Suprapubic skin (tissue), 4 donors: ENCODE data around the gene EPS8. TPM values are rescaled to one million over a fixed set of nuclear protein-coding genes. Genes with fewer than 3 reads are reported as not detected.

Experiments
- DNase-seq, 2 donors: peaks; one replicate each; pipeline ENCODE4 v3.0.0-alpha.2; 2019; ENCODE audit warnings: low spot score in 2 of 2
- H3K27ac ChIP-seq: fragments of 200-600 bp; sonication (generic); one replicate; pipeline ENCODE4 v1.5.1; 2019
- H3K27me3 ChIP-seq: fragments of 200-600 bp; sonication (generic); one replicate; pipeline ENCODE4 v1.5.1; 2019
- H3K36me3 ChIP-seq: fragments of 200-600 bp; sonication (generic); one replicate; pipeline ENCODE4 v1.5.1; 2019
- H3K4me1 ChIP-seq: fragments of 200-600 bp; sonication (generic); one replicate; pipeline ENCODE4 v1.5.1; 2019
- H3K4me3 ChIP-seq: fragments of 200-600 bp; sonication (generic); one replicate; pipeline ENCODE4 v1.5.1; 2019; ENCODE audit warnings: mild to moderate bottlenecking
- H3K9me3 ChIP-seq: fragments of 200-600 bp; sonication (generic); one replicate; pipeline ENCODE4 v1.5.1; 2019
- EP300 ChIP-seq: sonication (generic); formaldehyde crosslinking; IDR thresholded peaks from one replicate; pipeline ENCODE4 v1.6.1; 2017; ENCODE audit warnings: antibody characterized with exemption
- POLR2A ChIP-seq, 2 donors: fragments of 450-650 bp; IDR thresholded peaks; one replicate each; pipeline ENCODE4 v1.6.1; 2017; ENCODE audit warnings: antibody characterized with exemption in 2 of 2, mild to moderate bottlenecking in 2 of 2, moderate library complexity in 2 of 2
- POLR2AphosphoS5 ChIP-seq, 3 donors: sonication (generic); formaldehyde crosslinking; IDR thresholded peaks; one replicate each; pipeline ENCODE4 v1.6.1; 2017; ENCODE audit warnings: antibody characterized with exemption in 3 of 3
- WGBS: methylation state at CpG from one replicate; pipeline ENCODE4 v1.1.5; 2018; 5-methylcytosine and 5-hydroxymethylcytosine counted together
- total RNA-seq, 4 donors: library from RNA; depleted of rRNA; stranded (reverse); fragments of >200 nt; gene quantifications; one replicate each; pipeline ENCODE4 v1.1.0, GENCODE V29; 2016
- TF ChIP-seq, protein P1 (sequence below), 2 donors: fragments of 200-600 bp in 1 of 2; fragments of 450-650 bp in 1 of 2; sonication (generic) in 1 of 2; IDR thresholded peaks; one replicate each; pipeline ENCODE4 v1.5.1; 2016 to 2019; ENCODE audit warnings: antibody characterized with exemption in 2 of 2, mild to moderate bottlenecking in 1 of 2, moderate library complexity in 1 of 2

EPS8 gene
- total RNA-seq, 4 donors from 2014 or later = 15.7 to 38.8 (median 27.3) TPM

DNA sequence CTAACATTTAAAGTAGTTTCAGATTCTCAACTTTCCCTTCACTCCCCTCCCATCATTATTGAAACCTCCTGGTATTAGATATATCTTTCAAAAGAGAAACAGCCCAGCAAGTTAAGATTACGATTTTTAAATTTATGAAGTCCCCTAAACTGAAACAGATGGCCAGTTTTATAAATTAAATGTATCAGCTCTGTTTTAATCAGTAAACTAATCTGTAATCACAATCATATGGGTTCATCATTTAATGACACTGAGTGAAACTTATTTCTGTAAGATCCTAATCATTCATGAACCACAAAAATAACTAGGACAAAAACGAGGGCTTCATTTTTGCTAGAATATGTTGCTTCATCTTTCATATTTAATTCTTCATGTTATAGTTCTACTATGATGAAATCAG, 137.8 kb downstream of the EPS8 start:
- Histone ChIP-seq H3K36me3 (peaks cover 32% of the 10 kb centered on the region), H3K27me3 (no peaks in the 10 kb centered on the region), H3K27ac (no peak overlapping the region), H3K9me3 (no peaks in the 10 kb centered on the region), H3K4me3 (no peak overlapping the region), H3K4me1 (no peaks in the 10 kb centered on the region)
- DNase-seq = no peak
- TF ChIP-seq POLR2A (IDR thresholded peaks at IDR 0.05) = no peak
- TF ChIP-seq, protein P1, sequence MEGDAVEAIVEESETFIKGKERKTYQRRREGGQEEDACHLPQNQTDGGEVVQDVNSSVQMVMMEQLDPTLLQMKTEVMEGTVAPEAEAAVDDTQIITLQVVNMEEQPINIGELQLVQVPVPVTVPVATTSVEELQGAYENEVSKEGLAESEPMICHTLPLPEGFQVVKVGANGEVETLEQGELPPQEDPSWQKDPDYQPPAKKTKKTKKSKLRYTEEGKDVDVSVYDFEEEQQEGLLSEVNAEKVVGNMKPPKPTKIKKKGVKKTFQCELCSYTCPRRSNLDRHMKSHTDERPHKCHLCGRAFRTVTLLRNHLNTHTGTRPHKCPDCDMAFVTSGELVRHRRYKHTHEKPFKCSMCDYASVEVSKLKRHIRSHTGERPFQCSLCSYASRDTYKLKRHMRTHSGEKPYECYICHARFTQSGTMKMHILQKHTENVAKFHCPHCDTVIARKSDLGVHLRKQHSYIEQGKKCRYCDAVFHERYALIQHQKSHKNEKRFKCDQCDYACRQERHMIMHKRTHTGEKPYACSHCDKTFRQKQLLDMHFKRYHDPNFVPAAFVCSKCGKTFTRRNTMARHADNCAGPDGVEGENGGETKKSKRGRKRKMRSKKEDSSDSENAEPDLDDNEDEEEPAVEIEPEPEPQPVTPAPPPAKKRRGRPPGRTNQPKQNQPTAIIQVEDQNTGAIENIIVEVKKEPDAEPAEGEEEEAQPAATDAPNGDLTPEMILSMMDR (IDR thresholded peaks at IDR 0.05) = no peak
- no peak for TF ChIP-seq EP300
- TF ChIP-seq POLR2AphosphoS5 (IDR thresholded peaks at IDR 0.05) = no peak
- 64% methylated on average over 2 of the region's 2 CpGs for WGBS

DNA sequence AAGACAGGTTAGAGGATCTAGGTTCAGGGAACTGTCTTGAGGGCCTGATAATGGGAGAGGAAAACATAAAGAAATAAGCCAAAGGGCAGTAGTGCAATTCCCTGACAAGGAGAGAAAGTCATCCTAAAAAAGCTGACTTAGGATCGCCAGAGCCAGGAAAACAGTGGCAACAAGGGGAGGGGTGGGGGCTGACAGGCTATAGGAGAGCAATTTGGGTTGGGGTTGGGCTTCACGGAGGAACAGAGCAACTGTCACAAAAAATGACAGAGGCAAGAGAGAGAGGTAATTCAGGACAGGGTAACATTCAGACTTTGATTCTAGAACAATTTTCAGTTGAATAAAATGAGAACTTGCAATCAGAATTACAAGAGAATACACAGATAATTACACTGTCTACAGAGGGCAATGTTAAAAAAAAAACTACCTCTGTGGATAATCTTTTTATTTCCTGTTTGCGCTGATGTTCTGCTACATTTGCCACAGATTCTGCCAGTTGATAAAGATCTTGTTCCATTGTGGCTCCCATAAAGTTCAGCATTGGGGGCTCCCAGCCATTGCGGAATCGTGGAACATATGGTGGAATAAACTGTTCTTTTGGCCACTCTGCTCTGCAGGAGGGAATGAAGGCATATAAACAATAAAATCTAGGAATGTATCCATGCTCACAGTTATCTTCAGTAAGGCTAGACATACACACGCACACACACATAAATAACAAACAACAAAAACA, 138.6 kb downstream of the EPS8 start:
- 70% methylated on average over 6 of the region's 6 CpGs for WGBS
- no peaks in the 10 kb centered on the region for H3K4me1 ChIP-seq
- peaks cover 27% of the 10 kb centered on the region for H3K36me3 ChIP-seq
- no peaks in the 10 kb centered on the region for H3K9me3 ChIP-seq
- no peak for DNase-seq
- TF ChIP-seq EP300 = no peak
- TF ChIP-seq, protein P1 (IDR thresholded peaks at IDR 0.05) = no peak
- TF ChIP-seq POLR2A (IDR thresholded peaks at IDR 0.05) = no peak
- no peaks in the 10 kb centered on the region for H3K27me3 ChIP-seq
- H3K4me3 ChIP-seq = no peak overlapping the region
- H3K27ac ChIP-seq = no peak overlapping the region

DNA sequence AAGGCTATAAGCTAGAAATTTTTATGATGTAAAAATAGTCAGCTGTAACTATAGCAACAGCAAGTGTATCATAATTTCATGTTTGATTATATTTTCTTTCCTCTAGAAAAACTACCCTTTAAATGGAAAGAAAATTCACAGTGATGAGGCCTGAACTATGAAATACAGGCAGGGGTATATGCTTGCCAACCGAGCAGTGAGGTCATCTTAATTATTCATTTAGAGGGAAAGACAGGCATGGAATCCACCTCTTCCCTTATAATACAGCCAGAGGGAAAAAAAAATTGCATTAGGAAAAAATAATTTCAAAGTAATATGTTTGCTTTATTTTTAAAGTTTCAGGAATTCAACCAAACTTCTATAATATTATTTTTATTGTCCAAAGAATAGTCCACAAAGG, 139.8 kb downstream of the EPS8 start:
- Histone ChIP-seq H3K9me3 (no peaks in the 10 kb centered on the region), H3K36me3 (peaks cover 24% of the 10 kb centered on the region), H3K27ac (no peak overlapping the region), H3K4me3 (no peak overlapping the region), H3K27me3 (no peaks in the 10 kb centered on the region), H3K4me1 (no peaks in the 10 kb centered on the region)
- DNase-seq = no peak
- TF ChIP-seq POLR2A (IDR thresholded peaks at IDR 0.05) = no peak
- no peak for TF ChIP-seq EP300
- TF ChIP-seq POLR2AphosphoS5 (IDR thresholded peaks at IDR 0.05) = no peak
- TF ChIP-seq, protein P1 (IDR thresholded peaks at IDR 0.05) = no peak
- 62% methylated on average over 1 of the region's 1 CpG for WGBS

DNA sequence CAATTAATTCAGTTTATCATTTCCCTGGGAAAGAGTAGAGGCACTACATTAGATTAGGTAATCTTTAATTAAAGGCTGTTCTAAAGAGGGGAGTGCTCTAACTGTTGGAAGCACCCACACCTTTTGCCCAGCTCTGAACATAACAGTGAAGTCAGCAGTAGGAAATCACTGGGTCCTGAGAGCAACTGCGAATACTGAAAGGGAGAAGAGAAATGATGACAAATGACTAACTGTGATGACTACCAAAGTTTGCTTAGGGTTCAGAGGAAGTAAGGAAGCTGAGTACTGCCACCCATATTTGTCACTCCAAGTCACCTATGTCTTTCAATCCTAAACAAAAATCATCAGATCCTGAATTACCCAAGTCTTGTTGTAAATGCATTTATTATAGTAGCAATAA, 140.6 kb downstream of the EPS8 start:
- no peak for DNase-seq
- Histone ChIP-seq H3K9me3 (no peaks in the 10 kb centered on the region), H3K27ac (no peak overlapping the region), H3K4me3 (no peak overlapping the region), H3K27me3 (no peaks in the 10 kb centered on the region), H3K4me1 (no peaks in the 10 kb centered on the region), H3K36me3 (peaks cover 27% of the 10 kb centered on the region)
- WGBS = 88% methylated on average over 1 of the region's 1 CpG
- TF ChIP-seq, protein P1 (IDR thresholded peaks at IDR 0.05) = no peak
- no peak for TF ChIP-seq EP300
- TF ChIP-seq POLR2AphosphoS5 (IDR thresholded peaks at IDR 0.05) = no peak
- no peak for TF ChIP-seq POLR2A (IDR thresholded peaks at IDR 0.05)

DNA sequence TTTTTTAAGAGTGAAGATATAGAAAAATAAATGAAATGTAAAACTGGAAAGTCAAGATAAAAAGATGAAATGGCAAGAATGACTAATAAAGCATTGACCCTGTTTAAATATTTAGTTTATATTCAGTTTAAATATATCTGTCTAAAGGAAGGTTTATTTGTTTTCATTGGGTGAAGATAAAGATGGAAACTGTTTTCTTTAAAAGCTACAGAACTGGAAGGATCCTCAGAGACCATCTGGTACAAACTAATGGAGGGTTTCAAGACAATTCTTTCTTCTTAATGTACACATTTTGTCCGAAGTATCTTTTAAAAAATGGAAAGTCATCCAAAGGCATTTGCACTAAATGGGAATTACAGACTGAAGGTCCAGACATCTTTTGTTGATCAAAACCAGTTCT, 142.6 kb downstream of the EPS8 start:
- Histone ChIP-seq H3K36me3 (peaks cover 24% of the 10 kb centered on the region), H3K9me3 (no peaks in the 10 kb centered on the region), H3K27ac (no peak overlapping the region), H3K27me3 (no peaks in the 10 kb centered on the region), H3K4me3 (no peak overlapping the region), H3K4me1 (no peaks in the 10 kb centered on the region)
- TF ChIP-seq EP300 (no peak), POLR2AphosphoS5 (IDR thresholded peaks at IDR 0.05) (no peak), POLR2A (IDR thresholded peaks at IDR 0.05) (no peak)
- TF ChIP-seq, protein P1 (IDR thresholded peaks at IDR 0.05) = no peak
- no peak for DNase-seq
- whole genome bisulfite sequencing = 0% methylated on average over 1 of the region's 1 CpG
